Testis (tissue), 3 donors: ENCODE data around the gene PDK2. TPM values are rescaled to one million over a fixed set of nuclear protein-coding genes. Genes with fewer than 3 reads are reported as not detected.

Experiments used
- DNase-seq: peaks from one replicate; pipeline ENCODE4 v3.0.0-alpha.2; 2019
- H3K27ac ChIP-seq, 2 donors: fragments of 200-600 bp; sonication (generic); one replicate each; pipeline ENCODE4 v1.5.1; 2019
- H3K27me3 ChIP-seq: fragments of 200-600 bp; sonication (generic); one replicate; pipeline ENCODE4 v1.5.1; 2019
- H3K36me3 ChIP-seq: fragments of 200-600 bp; sonication (generic); one replicate; pipeline ENCODE4 v1.5.1; 2017; ENCODE audit warnings: low read depth; ENCODE audit errors: missing control alignments
- H3K4me1 ChIP-seq: fragments of 200-600 bp; sonication (generic); one replicate; pipeline ENCODE4 v1.5.1; 2019
- H3K4me3 ChIP-seq, 2 donors: fragments of 200-600 bp; sonication (generic); one replicate each; pipeline ENCODE4 v1.5.1; 2017 to 2019
- H3K9me3 ChIP-seq: fragments of 200-600 bp; sonication (generic); one replicate; pipeline ENCODE4 v1.5.1; 2017
- POLR2A ChIP-seq: fragments of 450-650 bp; IDR thresholded peaks from one replicate; pipeline ENCODE4 v1.6.1; 2017; ENCODE audit warnings: antibody characterized with exemption, mild to moderate bottlenecking, moderate library complexity
- WGBS, 2 donors: methylation state at CpG; one replicate each; pipeline ENCODE4 v1.1.5; 2018; 5-methylcytosine and 5-hydroxymethylcytosine counted together
- intact Hi-C: fragments of 100-400 bp; cut with DNase I; formaldehyde crosslinking; loops from one replicate; pipeline ENCODE4 v1.15.1; 2023; ENCODE audit warnings: low total_unique reads
- polyA plus RNA-seq: library from polyadenylated mRNA; stranded (reverse); fragments of 350-450 nt; fragmentation: Illumina TruSeq; extraction: RNeasy Lipid Tissue Mini Kit (QIAGEN cat#74804); gene quantifications from one replicate; pipeline ENCODE4 v1.2.3, GENCODE V29; 2014; ENCODE audit warnings: low read depth, low replicate concordance; ENCODE audit not compliant: insufficient read depth
- total RNA-seq, 2 donors: library from RNA; depleted of rRNA; stranded (reverse); fragments of >200 nt; gene quantifications; one replicate each; pipeline ENCODE4 v1.2.3, GENCODE V29; 2016
- TF ChIP-seq, protein P1 (sequence below), 3 experiments: fragments of 450-650 bp in 2 of 3; fragments of 200-600 bp in 1 of 3; sonication (generic) in 1 of 3; IDR thresholded peaks; one replicate each; pipeline ENCODE4 v1.5.1; 2016 to 2019; ENCODE audit warnings: antibody characterized with exemption in 3 of 3, mild to moderate bottlenecking in 2 of 3, moderate library complexity in 1 of 3

PDK2 gene
- total and polyA plus RNA-seq, 3 donors from 2014 or later = 50.6 to 62.1 (median 56.4) TPM

DNA sequence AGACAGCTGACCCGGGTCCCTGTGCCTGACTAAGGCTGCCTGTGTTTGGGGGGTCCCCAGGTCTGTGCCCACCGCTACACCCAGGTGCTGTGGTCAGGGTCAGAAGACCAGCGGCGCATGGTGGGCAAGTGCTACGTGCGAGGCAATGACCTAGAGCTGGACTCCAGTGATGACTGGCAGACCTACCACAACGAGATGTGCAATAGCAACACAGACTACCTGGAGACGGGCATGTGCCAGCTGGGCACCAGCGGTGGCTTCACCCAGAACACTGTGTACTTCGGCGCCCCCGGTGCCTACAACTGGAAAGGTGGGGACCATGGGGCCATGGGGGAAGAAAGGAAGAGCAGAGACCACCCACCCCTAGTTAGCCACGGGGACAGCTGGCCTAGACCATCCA lies 27.2 kb upstream of the PDK2 start:
- Histone ChIP-seq H3K4me1 (peaks cover 13% of the 10 kb centered on the region), H3K9me3 (no peaks in the 10 kb centered on the region), H3K27me3 (no peaks in the 10 kb centered on the region), H3K36me3 (no peaks in the 10 kb centered on the region), H3K4me3 (no peak overlapping the region), H3K27ac (no peak overlapping the region)
- DNase-seq = no peak
- TF ChIP-seq, protein P1, sequence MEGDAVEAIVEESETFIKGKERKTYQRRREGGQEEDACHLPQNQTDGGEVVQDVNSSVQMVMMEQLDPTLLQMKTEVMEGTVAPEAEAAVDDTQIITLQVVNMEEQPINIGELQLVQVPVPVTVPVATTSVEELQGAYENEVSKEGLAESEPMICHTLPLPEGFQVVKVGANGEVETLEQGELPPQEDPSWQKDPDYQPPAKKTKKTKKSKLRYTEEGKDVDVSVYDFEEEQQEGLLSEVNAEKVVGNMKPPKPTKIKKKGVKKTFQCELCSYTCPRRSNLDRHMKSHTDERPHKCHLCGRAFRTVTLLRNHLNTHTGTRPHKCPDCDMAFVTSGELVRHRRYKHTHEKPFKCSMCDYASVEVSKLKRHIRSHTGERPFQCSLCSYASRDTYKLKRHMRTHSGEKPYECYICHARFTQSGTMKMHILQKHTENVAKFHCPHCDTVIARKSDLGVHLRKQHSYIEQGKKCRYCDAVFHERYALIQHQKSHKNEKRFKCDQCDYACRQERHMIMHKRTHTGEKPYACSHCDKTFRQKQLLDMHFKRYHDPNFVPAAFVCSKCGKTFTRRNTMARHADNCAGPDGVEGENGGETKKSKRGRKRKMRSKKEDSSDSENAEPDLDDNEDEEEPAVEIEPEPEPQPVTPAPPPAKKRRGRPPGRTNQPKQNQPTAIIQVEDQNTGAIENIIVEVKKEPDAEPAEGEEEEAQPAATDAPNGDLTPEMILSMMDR (IDR thresholded peaks at IDR 0.05) = no peak
- TF ChIP-seq POLR2A = no peak
- intact Hi-C loops = no loop called here
- 70 to 96% methylated on average over 4 to 13 of the region's 13 CpGs for WGBS, 2 donors

DNA sequence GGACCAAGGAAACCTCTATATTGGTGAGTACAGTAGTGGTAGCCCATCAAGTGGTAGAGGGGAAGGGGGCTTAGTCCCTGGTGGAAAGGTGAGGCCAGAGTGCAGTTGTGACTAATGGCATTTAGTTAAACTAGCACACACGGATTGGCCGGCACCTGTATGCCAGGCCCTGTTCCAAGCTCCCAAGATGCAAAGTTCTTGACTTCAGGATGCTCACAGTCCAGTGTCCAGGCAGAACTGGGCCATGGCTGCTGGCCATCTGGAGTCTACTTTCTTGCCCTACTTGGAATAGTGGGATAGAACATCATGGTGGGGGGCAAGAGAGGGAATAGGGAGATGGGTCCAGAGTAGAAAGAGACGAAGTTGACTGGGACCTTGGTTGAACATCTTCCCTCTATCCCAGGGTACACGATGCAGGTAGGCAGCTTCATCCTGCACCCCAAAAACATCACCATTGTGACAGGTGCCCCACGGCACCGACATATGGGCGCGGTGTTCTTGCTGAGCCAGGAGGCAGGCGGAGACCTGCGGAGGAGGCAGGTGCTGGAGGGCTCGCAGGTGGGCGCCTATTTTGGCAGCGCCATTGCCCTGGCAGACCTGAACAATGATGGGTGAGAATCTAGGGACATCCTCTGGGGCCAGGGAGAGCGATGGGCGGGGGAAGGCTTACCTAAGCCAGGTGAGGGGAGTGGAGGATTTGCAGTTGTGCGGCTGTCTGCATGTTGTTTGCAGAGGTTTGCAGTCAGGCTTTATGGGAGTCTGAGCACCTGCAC lies 24.1 kb upstream of the PDK2 start:
- H3K4me3 ChIP-seq = no peak overlapping the region
- no peak overlapping the region for H3K27ac ChIP-seq
- no peaks in the 10 kb centered on the region for H3K27me3 ChIP-seq
- intact Hi-C loops = no loop called here
- H3K9me3 ChIP-seq = no peaks in the 10 kb centered on the region
- TF ChIP-seq POLR2A = no peak
- TF ChIP-seq, protein P1 (IDR thresholded peaks at IDR 0.05) = no peak
- H3K36me3 ChIP-seq = no peaks in the 10 kb centered on the region
- no peaks in the 10 kb centered on the region for H3K4me1 ChIP-seq
- WGBS, 2 donors = 93% methylated on average over 16 of the region's 16 CpGs
- no peak for DNase-seq

DNA sequence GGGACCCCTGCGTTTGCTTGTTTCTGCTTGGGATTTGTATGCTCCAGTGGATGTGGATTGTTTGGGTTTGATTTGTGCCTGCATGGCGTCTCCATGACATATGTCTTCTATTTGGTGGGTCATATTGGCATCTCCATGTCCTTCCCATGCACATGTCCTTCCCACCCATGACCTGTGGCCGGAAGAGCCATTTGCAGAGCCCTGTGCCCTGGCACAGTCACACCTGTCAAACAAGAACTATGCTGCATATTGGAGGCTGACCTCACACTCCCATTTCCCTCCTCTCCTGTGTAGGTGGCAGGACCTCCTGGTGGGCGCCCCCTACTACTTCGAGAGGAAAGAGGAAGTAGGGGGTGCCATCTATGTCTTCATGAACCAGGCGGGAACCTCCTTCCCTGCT lies 23.5 kb upstream of the PDK2 start:
- Histone ChIP-seq H3K27me3 (no peaks in the 10 kb centered on the region), H3K4me3 (no peak overlapping the region), H3K36me3 (no peaks in the 10 kb centered on the region), H3K27ac (no peak overlapping the region), H3K4me1 (no peaks in the 10 kb centered on the region), H3K9me3 (no peaks in the 10 kb centered on the region)
- intact Hi-C loops = no loop called here
- DNase-seq = no peak
- TF ChIP-seq, protein P1 (IDR thresholded peaks at IDR 0.05) = no peak
- TF ChIP-seq POLR2A = no peak
- 92 to 94% methylated on average over 6 of the region's 6 CpGs for WGBS, 2 donors

DNA sequence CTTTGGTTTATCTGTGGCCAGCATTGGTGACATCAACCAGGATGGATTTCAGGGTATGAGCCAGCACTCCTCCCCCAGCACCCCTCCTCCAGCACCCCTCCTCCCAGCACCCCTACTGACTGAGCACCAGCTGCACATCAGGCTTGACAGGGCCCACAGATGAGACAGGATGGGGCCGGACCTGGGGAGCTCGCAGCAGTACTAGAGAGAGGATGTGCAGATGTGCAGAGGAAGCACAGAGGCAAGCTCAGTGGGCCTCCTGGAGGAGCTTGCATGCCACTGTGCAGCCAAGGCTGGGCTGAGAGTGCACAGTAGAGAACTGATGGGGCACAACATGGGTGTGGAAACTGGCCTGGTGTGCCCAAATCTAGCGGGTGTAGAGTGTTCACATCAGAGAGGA lies 23.0 kb upstream of the PDK2 start:
- no peaks in the 10 kb centered on the region for H3K36me3 ChIP-seq
- H3K4me1 ChIP-seq = no peaks in the 10 kb centered on the region
- no peak overlapping the region for H3K4me3 ChIP-seq
- TF ChIP-seq POLR2A = no peak
- TF ChIP-seq, protein P1 (IDR thresholded peaks at IDR 0.05) = no peak
- no peak overlapping the region for H3K27ac ChIP-seq
- no peaks in the 10 kb centered on the region for H3K27me3 ChIP-seq
- no peak for DNase-seq
- no peaks in the 10 kb centered on the region for H3K9me3 ChIP-seq
- intact Hi-C loops = no loop called here
- 88 to 100% methylated on average over 3 of the region's 3 CpGs for WGBS, 2 donors

DNA sequence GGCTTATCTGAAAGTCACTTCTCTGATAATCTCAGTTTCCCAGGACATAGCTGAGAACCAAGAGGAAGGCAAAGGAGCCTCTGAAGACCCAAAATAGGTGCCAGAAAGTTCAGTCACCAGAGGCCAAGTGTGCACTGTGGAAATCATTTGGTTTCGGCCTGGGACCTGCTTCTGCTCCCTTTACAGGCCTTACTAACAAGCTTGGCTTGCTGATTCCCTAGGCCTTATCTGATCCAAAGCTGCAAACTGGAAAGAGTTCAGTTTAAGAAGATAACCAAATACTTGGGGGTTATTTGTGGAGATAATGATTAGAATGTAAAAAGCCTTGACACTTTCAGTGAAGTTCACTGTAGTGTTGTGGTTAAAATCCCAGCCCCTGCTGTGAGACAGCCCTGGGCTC lies 22.2 kb upstream of the PDK2 start:
- intact Hi-C loops = no loop called here
- no peaks in the 10 kb centered on the region for H3K27me3 ChIP-seq
- no peaks in the 10 kb centered on the region for H3K9me3 ChIP-seq
- WGBS, 2 donors = 83 to 90% methylated on average over 1 of the region's 1 CpG
- TF ChIP-seq, protein P1 (IDR thresholded peaks at IDR 0.05) = no peak
- TF ChIP-seq POLR2A = no peak
- no peaks in the 10 kb centered on the region for H3K4me1 ChIP-seq
- H3K27ac ChIP-seq = no peak overlapping the region
- no peak for DNase-seq
- no peak overlapping the region for H3K4me3 ChIP-seq
- H3K36me3 ChIP-seq = no peaks in the 10 kb centered on the region
